GM18873 (cell line): ENCODE results near the gene PROKR1.
"Not testable (repeated sequence)": the region's sequence is repeated elsewhere in the genome, so short reads cannot be mapped to it uniquely, and the experiment has no call there.

Experiments used
- ATAC-seq: cut with Tn5 transposase; IDR thresholded peaks from one replicate; pipeline ENCODE4 v1.9.1; 2021; ENCODE audit warnings: mild to moderate bottlenecking, moderate library complexity, moderate number of reproducible peaks; ENCODE audit not compliant: unreplicated experiment, low FRiP score

Gene PROKR1

DNA sequence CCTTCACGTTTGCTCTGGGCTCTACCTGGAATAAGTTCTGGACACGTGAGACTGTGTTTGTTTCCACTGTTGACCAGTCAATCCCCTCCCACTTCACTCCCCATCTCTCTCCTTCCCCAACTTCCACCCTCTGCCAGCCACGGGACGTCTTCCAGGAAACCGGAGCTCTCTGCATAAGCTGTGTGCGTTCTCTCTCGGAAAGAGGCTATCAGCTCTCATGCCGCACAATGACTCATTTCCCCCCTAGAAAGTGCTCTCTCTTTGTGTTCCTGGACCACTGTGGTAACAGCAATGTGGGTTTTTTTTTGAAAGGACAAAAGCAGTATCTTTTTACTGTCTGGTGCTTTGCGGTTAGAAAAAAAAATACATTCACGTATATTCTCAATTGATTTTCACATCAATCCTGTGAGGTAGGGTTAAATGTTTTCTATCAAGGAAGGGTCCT is 10.2 kb downstream of the PROKR1 start:
- peak; percentile 86 for ATAC-seq

DNA sequence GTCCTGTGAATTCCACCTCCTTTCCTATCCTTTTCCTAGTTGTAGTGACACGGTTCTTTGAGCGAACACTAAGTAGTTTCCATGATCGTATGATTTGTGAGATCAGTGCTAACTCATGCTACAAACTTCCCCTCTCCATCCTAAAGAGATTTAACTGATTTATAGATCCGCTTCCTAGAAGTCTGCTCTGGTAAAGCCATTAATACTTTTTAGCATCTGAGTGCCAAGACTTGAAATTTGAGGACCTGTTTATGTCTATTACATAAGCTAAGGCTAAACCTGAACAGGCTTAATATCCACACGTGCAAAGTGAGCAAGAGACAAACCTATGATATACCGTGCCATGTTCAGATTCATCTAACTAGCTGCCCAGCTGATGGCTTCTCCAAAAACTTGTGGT is 14.9 kb downstream of the PROKR1 start:
- no peak for ATAC-seq

DNA sequence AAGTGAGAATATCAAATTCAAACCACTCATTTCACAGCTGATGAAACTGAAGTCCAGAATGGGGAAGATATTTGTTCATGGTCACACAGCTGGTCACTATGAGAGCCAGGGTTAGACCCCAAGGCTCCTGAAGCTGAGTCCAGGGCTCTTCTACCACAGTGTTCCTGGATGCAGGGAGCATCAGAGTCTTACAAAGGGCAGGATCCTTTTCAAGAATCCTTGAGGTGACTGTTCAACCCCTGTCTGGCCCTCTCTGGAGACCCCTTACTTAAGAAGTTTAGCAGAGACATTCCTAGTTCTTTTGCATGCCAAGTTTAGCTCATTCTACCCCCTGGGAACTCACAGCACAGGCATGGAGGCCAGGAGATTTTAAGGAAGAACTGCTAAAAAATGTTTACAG is 15.7 kb downstream of the PROKR1 start:
- ATAC-seq = no peak

DNA sequence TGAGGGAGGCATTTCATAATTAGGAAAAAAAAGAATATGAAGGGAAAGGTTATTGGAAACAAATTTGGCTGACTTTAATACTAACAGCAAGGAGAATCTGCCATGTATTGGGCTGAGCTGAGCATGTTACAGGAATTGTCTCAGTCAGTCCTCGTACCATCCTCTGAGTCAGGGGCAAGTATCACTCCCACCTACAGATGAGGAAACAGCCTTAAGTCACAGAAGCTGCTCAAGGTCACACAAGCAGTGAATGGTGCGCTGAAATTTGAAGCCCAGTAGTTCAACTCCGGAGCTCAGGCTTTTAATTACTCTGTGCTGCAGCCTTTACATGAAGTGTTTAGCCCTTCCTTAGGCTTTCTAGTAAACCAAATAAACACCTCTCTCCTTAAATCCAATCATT is 17.3 kb downstream of the PROKR1 start:
- ATAC-seq = no peak

DNA sequence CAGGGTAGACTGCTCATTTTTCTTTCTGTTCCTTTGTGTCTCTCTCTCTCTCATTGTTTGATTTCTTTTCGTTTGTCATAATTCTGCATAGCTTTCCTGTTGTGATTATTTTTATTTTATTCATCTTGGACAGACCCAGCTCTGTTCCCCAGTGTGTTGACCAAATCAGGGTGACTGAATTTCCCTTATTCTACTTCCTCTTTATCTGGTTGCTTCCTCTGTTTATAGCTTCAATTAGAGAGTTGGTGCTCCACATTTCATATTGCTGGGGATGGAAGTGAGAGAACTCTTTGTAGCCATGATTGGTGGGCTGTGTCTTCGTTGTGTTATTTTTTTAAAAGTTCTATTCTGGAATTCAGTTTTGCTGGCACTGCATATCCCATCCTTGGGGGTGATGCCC is 19.1 kb downstream of the PROKR1 start:
- ATAC-seq = no peak

DNA sequence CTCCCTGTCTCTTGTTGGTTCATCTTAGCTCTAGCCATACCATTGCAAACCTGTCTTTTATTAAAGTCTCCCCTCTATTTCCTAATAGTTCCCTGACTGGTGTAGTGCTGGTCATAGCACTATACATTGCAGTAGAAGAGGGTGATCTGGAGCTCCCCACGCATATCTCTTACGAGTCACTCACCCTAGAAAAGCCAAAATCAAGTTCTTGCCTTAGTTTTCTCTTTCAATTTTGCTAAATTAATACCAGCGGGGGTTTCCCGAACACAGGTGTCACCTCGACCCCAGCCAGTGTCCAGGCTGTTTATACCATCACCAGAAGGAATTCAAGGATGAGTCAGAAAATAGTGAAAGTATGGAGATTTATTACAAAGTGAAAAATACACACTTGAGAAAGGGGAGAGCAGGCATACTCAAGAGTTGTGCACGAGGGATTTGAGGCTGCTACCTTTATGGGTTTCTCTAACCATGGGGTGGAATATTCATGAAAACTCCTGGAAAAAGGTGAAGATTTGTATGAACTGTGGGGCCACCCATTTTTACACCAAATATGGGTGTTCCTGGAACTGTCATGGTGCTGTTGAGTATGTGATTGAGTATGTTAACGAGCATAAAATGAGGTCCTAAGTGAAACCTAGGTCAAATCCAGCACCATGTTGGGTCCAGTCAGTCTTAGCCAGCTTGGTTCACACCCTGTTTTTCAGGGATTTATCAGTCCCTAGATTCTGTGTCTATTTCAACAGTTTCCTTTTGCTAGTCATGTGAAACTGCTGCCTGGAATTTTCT is 20.2 kb downstream of the PROKR1 start:
- ATAC-seq = no peak

DNA sequence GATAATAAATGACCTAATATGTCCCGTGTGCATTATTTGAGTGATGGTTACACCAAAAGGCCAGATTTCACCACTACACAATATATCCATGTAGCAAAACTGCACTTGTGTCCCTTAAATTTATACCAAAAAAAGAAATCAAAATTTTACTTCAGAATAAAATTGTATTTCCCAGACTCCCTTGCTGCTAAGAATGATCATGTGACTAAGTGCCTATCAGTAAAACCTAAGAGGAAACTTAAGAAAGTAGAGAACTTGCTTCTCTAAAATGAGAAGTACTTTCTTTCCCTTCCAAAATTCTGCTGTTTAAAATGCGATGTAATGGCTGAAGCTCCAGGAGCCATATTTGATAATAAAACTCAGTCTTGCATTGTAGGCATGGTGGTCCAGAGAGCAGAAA is 24.0 kb downstream of the PROKR1 start:
- no peak for ATAC-seq

DNA sequence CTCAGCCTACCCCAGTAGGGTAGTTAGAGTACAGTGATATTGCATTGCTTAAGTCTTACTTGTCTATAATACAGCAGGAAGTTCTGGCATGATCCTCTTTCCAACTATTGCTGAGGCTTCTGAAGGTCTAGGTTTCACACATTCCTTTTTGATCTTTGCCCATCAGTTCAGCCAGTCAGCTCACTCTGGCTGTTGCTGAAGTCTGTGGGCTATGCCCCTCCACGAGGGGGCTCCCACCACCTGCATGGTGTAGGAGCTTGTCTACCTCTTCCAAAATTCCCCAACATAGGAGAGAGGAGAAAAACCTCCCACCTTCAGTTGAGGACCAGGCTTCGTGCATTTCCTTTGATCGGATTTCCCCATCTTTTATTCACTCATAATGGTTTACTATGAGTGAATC is 26.3 kb downstream of the PROKR1 start:
- no peak for ATAC-seq

DNA sequence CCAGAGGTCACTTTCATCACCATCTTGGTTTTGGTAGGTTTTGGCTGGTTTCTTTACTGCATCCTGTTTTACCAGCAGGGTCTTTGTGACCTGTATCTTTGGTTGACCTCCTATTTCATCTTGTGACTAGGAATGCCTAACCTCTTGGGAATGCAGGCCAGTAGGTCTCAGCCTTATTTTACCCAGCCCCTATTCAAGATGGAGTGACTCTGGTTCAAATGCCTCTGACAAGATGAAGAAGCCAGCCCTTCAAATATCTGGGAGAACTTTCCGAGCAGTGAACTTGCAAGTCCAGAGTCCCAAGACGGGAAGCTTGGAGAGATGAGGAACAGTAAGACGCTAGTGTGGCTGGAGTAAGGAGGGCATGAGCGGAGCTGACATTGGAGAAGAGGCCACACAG is 28.6 kb downstream of the PROKR1 start:
- no peak for ATAC-seq

DNA sequence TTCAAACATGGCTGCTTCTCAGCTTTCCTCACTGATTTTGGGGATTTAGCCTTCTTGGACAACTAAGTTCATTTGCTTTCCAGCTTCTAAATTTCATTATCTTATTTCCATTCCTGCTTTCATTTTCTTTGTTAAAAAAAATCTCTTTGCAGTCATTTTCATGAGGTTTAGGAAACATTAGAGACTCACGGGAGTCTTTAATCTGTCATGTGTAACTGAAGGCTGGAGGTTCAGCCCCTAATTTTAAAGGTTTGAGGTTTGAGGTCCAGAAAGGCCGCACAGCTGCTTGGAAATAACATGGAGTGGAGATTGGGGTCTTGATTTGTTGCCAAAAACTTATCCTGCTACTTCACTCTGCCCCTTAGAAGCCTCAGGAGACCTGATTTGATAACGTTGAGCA is 30.3 kb downstream of the PROKR1 start:
- ATAC-seq = no peak

DNA sequence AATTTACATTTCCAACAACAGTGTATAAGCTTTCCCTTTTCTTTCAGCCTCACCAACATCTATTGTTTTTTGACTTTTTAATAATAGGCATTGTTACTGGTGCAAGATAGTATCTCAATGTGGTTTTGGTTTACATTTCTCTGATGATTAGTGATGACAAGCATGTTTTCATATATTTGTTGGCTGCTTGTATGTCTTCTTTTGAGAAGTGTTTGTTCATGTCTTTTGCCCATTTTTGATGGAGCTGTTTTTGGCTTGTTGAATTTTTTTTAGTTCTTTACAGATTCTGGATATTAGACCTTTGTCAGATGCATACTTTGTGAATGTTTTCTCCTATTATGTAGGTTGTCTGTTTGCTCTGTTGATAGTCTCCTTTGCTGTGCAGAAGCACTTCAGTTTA is 32.1 kb downstream of the PROKR1 start:
- ATAC-seq = no peak

DNA sequence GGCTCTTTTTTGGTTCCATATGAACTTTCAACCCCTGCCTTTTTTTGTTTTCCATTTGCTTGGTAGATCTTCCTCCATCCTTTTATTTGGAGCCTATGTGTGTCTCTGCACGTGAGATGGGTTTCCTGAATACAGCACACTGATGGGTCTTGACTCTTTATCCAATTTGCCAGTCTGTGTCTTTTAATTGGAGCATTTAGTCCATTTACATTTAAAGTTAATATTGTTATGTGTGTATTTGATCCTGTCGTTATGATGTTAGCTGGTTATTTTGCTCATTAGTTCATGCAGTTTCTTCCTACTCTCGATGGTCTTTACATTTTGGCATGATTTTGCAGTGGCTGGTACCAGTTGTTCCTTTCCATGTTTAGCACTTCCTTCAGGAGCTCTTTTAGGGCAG is 34.5 kb downstream of the PROKR1 start:
- ATAC-seq = not testable (repeated sequence)

DNA sequence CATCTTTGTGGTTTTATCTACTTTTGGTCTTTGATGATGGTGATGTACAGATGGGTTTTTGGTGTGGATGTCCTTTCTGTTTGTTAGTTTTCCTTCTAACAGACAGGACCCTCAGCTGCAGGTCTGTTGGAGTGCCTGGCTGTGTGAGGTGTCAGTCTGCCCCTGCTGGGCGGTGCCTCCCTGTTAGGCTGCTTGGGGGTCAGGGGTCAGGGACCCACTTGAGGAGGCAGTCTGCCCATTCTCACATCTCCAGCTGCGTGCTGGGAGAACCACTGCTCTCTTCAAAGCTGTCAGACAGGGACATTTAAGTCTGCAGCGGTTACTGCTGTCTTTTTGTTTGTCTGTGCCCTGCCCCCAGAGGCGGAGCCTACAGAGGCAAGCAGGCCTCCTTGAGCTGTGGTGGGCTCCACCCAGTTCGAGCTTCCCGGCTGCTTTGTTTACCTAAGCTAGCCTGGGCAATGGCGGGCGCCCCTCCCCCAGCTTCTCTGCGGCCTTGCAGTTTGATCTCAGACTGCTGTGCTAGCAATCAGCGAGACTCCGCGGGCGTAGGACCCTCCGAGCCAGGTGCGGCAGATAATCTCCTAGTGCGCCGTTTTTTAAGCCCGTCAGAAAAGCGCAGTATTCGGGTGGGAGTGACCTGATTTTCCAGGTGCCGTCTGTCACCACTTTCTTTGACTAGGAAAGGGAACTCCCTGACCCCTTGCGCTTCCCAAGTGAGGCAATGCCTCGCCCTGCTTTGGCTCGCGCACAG is 36.0 kb downstream of the PROKR1 start:
- ATAC-seq = not testable (repeated sequence)

DNA sequence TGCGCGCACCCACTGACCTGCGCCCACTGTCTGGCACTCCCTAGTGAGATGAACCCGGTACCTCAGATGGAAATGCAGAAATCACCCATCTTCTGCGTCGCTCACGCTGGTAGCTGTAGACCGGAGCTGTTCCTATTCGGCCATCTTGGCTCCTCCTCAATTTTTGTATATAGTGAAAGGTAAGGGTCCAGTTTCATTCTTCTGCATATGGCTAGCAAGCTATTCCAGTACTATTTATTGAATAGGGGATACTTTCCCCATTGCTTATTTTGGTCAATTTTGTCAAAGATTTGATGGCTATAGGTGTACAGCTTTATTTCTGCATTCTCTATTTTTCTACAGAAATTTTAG is 36.5 kb downstream of the PROKR1 start:
- ATAC-seq = not testable (repeated sequence)

DNA sequence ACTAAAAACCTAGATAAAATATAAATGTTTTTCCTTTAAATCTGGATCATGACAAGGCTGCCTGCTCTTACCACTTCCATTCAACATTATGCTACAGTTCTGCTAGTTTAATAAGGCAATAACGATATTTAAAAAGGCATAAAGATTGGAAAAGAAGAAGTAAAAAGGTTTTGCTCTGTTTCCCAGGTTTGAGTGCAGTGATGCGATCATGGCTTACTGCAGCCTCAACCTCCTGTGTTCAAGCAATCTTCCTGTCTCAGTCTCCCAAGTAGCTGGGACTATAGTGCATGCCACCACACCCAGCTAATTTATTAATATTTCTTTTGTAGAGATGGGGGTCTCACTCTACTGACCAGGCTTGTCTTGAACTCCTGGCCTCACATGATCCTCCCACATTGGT is 40.8 kb downstream of the PROKR1 start:
- ATAC-seq = no peak

DNA sequence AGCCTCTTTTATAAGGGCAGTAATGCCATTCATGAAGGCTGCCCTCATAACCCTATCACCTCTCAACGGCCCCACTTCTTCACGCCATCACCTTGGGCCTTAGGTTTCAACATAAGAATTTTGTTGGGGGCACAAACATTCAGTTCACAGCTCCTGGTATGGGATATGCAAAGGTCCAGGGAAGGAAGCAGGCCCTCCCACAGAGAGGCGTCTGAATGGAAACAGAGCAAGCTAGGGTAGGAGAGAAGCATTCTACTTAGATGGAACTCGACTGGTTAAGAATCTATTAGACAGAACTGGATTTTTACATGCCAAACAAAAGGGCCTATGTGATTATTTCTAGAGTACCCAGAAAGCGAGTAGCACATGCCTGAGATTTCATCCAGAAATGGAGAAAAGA is 42.8 kb downstream of the PROKR1 start:
- ATAC-seq = no peak

DNA sequence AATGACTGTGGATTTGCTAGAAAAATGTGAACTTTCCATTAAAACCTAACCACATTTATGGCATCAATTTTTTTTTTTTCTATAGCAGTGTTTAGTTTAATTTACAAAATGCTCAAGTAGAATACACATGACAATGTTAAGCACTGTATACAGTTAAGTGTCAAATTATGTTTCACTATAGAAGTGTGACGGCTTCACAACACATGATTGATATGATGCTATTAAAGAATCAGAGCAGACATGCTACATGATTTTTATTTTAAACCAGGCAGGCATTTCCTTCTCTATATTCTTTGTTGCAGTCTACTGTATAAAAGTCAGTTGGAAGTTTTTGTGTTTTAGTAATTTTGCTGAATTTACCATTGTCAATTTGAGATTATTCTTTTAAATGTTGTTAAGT is 43.6 kb downstream of the PROKR1 start:
- ATAC-seq = no peak

DNA sequence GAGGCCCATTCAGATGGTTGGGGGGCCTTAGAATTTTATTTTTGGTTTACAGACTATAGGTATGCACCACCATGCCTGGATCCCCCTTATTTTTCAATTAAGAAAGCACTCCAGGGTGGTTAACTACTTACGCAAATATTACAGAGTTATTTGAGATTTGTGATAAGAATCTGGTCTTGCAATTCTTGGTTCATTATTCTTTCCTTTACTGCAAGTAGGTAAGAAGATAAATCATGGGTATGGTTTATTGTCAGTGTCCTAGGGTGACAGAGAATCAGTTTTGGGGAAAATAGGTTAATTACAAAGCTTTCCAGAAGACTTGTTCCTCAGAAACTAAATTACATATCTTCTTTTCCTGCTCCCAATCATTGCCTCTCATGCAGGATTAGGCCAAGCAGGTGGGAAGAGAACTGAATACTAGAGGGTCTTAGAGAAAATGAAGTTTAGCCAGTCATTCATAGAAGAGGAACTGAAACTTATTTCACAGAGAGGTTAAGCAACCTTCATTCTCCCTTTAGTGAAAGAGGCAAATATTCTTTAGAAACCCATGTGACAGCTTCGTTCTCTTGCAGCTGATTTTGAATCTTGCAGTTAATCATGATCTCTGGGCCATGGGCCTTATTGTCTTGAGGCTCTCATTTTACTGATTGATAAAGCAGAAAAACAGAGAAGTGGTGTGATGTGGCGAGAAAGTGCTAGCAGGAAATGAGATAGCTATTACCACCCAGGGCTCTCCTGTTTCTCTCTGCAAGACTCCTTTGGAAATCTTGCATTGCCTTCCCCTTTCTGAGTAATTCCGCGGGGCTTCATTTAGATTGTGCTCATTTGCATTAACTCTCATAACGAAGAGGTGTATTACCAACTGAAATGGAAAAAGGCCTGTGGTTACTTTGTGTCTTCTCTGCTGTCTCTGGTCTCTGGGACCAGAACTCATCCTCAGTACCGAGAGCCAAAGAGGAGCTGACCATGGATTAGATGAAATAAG is 46.5 kb downstream of the PROKR1 start:
- peak; percentile 83 for ATAC-seq

DNA sequence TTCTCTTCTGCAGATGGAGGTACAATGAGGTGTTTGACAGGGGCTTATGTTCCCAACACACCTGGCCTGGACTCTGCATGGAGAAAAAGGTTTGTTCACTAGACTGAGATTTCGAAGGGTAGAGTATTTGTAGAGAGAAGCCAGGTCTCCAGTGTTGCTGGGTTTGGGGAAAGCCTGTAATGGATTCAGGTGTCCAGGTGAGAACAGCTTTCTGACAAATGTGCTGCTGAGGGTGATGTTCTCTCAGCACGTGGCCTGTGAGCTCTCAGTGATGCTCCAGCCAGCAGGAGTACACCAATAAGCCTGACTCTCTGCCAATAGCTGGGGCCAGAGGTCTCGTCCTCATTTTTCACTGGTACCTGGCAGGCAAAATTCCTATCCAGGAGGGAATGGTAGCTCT is 47.5 kb downstream of the PROKR1 start:
- ATAC-seq = no peak

DNA sequence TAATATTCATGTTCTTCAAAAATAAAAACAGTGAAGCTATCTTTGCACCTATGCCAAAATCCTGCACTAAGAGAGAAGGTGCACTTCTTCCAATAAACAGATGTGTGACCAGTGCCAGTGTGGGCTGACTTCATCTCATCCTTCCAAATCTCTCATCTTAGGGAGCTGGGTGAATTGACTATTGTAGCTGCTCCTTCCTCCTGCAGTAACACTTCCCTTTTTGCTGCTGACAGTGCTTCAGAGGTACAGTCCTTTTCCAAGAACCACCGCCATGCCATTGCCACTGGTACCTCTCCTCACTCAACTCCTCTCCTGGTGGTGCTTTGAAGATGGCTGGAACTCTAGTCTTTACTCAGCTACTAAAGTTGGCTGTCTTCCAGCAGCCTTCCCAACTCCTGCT is 49.1 kb downstream of the PROKR1 start:
- ATAC-seq = no peak

DNA sequence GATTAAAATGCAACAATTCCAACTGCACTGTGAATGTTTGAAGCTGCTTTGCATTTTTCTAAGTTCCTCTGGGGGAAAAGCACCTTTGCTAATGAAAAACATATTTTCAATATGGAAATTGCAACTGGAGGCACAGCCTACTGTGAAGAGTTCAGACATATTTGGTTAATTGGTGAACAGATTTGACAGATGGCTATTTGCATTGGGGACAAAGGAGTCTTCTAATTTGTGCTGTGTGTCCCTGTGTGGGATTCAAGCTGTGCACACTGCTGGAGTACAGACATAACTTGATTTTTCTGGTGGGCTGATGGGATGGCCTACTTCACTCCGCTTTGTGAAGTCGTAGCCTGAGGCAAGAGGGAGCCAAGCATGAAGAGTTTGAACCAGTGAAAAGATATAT is 50.6 kb downstream of the PROKR1 start:
- ATAC-seq = no peak
